Mammary epithelial cell (primary cell): ENCODE results near the gene DDX59.

ENCODE experiments used
- EZH2 ChIP-seq: IDR thresholded peaks from 2 replicates; pipeline ENCODE4 v1.6.1; 2012; ENCODE audit warnings: low read length, inconsistent platforms, borderline replicate concordance
- TF ChIP-seq, protein P1 (sequence below), 2 donors: IDR thresholded peaks in 1 of 2; conservative IDR thresholded peaks in 1 of 2; 2 replicates each; pipeline ENCODE4 v1.5.1; 2011 to 2012; ENCODE audit warnings: inconsistent platforms in 2 of 2, low read length in 2 of 2, mild to moderate bottlenecking in 2 of 2, control low read depth in 1 of 2, low read depth in 1 of 2; ENCODE audit not compliant: insufficient read depth in 1 of 2; ENCODE audit errors: extremely low read depth in 1 of 2

DNA sequence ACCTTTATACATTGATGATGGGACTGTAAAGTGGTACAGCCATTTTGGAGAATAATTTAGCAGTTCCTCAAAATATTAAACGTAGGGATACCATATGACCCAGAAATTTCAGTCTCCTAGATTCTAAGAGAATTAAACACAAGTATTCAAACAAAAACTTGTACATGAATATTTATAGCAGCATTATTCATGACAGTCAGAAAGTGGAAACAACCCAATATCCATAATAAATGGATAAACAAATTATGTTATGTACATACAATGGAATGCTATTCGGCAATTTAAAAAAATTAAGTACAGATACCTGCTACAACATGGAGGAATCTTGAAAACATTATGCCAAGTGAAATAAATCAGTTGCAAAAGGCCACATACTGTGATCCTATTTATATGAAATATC is 16.9 kb upstream of the DDX59 start:
- TF ChIP-seq, protein P1, sequence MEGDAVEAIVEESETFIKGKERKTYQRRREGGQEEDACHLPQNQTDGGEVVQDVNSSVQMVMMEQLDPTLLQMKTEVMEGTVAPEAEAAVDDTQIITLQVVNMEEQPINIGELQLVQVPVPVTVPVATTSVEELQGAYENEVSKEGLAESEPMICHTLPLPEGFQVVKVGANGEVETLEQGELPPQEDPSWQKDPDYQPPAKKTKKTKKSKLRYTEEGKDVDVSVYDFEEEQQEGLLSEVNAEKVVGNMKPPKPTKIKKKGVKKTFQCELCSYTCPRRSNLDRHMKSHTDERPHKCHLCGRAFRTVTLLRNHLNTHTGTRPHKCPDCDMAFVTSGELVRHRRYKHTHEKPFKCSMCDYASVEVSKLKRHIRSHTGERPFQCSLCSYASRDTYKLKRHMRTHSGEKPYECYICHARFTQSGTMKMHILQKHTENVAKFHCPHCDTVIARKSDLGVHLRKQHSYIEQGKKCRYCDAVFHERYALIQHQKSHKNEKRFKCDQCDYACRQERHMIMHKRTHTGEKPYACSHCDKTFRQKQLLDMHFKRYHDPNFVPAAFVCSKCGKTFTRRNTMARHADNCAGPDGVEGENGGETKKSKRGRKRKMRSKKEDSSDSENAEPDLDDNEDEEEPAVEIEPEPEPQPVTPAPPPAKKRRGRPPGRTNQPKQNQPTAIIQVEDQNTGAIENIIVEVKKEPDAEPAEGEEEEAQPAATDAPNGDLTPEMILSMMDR (conservative IDR thresholded peaks at IDR 0.05 in 1 of 2, IDR thresholded peaks at IDR 0.05 in 1 of 2; ENCODE audit: extremely low read depth in 1 of 2, insufficient read depth in 1 of 2, low read depth in 1 of 2, low read length in 2 of 2): no peak
- TF ChIP-seq EZH2: no peak
